NCI-H2107 treated with DMSO at 0.1 percent for 48 hours (cell line): ENCODE data around the gene VAV1.

Experiments
- DNase-seq: peaks from one replicate; lab custom pipeline; 2025; ENCODE audit not compliant: unreplicated experiment; lab: John Stamatoyannopoulos, UW

The VAV1 gene, protein sequence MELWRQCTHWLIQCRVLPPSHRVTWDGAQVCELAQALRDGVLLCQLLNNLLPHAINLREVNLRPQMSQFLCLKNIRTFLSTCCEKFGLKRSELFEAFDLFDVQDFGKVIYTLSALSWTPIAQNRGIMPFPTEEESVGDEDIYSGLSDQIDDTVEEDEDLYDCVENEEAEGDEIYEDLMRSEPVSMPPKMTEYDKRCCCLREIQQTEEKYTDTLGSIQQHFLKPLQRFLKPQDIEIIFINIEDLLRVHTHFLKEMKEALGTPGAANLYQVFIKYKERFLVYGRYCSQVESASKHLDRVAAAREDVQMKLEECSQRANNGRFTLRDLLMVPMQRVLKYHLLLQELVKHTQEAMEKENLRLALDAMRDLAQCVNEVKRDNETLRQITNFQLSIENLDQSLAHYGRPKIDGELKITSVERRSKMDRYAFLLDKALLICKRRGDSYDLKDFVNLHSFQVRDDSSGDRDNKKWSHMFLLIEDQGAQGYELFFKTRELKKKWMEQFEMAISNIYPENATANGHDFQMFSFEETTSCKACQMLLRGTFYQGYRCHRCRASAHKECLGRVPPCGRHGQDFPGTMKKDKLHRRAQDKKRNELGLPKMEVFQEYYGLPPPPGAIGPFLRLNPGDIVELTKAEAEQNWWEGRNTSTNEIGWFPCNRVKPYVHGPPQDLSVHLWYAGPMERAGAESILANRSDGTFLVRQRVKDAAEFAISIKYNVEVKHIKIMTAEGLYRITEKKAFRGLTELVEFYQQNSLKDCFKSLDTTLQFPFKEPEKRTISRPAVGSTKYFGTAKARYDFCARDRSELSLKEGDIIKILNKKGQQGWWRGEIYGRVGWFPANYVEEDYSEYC

GRCh38 chr19:6772028-6772865, at the start of gene VAV1:
VAV1 (plus strand) TSS chr19:6772708; CDS start chr19:6772808, 100 bp downstream.
- no peak for DNase-seq

DNA sequence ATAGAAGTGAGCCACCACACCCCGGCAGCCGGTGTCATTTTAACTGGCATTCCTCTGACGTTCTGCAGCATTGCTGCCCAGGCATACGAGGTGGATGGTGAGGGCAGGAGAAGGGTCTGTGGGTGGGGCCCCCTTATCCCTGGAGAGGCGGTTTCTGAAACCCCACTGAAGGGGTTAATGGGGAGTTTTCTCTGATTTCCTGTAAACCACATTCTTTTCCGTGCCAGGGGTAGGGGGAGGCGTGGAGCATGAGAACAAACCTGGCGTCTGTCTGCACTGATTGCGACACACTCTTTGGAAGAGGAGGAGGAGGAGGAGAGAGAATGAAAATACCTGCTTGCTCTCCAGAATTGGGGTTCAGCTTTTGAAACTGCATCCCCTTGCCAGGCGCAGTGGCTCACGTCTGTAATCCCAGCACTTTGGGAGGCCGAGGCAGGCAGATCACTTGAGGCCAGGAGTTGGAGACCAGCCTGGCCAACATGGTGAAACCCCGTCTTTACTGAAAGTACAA, 49.3 kb upstream of the VAV1 start:
- no peak for DNase-seq

DNA sequence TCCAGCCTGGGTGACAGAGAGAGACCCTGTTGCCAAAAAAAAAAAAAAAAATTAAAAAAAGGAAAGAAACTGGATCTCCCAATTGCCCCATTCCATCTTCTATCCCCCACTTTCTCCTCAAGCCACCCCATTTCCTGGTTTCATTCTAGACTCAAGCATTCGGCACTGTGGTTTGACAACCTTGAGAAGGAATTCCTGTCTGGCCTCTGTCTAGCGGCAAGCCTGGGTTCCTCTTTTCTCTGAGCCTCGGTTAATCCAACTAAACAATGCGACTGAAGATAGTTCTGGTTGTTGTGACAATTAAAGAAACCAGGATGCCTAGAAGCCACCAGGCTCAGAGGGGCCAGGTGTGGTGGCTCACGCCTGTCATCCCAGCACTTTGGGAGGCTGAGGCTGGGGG, 48.8 kb upstream of the VAV1 start:
- DNase-seq, result no peak

DNA sequence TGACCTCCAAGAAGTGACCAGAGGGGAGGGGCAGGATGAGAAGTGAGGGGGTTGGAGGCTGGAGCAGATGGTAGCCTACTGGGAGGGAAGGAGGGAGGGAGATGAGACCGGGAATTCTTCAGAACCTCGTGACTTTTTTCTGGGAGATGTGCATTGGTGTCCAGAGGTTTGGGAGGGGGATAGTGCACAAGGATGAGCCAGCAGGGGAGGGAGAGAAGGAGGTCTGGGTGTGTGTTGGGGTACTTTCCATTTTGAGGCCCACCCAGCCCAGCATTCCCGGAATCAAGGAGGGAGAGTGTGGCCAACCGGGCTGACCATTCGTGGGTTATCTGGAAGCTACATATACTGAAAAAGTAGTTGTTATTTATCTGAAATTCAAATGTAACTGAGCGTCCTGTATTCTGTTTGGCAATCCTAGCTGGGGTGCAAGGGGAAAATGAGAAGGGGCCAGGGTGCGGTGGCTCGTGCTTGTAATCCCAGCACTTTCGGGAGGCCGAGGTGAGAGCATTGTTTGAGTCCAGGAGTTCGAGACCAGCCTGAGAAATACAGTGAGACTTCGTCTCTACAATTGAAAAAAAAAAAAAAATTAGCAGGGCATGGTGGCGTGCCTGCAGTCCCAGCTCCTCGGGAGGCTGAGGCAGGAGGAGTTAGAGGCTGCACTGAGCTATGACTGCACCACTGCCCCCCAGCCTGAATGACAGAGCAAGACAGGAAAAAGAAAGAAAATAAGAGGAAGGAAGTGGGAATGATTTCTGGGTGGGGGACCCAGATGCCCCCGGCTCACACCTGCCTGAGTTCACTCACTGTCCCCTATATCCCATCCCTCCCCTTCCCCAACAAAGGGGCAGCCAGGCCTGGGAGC, 47.6 kb upstream of the VAV1 start:
- DNase-seq, result no peak

- no peak for DNase-seq
These were observed 46.8 kb upstream of the VAV1 start for GRCh38 chr19:6725513-6726231.

DNA sequence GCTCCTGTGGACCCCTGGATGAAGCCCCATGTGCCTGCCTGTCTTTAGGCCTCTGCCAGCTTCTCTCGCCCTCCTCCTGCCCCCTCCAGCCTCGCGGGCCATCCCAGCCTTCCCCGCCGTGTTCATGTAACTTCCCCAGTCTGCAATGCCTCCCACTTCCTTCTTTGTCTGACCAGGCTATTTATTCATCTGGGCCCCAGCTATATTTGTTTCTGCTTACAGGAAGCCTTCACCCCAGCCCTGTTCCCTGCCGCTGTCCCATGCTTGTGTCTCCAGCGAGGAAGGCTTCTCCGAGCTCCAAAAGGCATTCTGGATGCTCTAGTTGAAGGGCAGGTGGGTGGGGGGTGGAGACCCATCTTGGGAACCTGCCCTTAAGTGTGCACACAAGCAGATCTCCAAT, 44.2 kb upstream of the VAV1 start:
- no peak for DNase-seq

DNA sequence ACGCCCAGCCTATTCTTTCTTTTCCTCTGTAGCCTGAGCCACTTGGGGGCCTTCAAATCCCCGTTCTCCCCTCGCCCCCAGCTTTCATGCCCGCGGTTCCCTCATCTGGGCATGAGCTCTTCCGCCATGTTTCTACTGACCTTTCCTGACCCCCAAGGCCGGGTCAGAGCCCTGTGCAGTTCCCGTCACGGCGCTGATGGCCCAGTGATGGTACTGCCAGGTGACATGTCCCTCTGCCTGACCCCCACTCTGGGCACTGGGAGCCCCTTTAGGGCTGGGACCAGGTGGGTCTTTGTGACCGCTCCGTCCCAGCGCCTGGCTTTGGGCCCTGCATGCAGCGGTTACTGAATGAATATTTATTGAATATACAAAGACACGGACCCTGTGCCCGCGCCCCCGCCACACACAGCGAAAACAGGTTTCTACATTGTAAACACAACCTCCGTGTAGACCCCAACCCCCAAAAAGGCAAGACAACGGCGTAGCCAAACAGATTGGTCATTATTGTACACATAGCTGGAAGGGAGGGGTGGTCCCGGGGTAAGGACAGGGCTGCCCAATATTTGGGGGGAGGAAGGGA, 42.8 kb upstream of the VAV1 start:
- no peak for DNase-seq

GRCh38 chr19:6730153-6730804, 42.2 kb upstream of the VAV1 start:
- DNase-seq, result no peak

DNA sequence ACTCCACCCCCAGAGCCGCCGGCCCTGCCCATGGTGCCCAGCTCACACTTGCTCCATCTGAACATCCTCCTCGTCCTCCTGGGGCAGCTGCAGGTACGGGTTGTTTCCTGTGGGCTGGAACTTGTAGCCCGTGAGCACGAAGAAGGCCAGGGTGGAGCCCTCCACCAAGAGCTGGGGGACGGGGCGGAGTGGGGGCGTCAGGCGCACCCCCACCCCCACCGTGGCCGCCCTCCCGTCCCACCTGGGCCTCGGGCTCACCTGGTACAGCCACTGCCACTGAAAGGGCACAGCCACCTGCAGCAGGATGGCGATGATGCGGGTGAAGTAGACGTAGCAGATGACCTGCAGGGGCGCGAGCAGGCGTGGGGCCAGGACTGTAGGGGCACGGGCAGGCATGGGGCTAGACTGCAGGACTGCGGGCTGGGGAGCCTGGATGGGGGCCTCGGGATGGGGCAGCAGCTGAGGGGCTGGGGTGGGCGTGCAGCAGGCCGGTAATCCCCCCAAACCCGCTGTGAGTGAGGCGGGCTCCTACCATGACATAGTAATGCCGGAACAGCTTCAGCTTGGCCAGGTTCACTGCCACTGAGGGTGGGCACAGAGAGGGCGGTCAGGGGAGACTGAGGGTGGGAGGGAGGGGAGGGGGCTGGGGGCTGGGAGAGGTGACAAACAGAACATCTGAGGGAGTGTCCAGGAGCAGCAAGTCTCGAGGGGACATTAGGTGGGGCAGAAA, 41.4 kb upstream of the VAV1 start:
- DNase-seq, result no peak

GRCh38 chr19:6731822-6732221, 40.7 kb upstream of the VAV1 start:
- no peak for DNase-seq

DNA sequence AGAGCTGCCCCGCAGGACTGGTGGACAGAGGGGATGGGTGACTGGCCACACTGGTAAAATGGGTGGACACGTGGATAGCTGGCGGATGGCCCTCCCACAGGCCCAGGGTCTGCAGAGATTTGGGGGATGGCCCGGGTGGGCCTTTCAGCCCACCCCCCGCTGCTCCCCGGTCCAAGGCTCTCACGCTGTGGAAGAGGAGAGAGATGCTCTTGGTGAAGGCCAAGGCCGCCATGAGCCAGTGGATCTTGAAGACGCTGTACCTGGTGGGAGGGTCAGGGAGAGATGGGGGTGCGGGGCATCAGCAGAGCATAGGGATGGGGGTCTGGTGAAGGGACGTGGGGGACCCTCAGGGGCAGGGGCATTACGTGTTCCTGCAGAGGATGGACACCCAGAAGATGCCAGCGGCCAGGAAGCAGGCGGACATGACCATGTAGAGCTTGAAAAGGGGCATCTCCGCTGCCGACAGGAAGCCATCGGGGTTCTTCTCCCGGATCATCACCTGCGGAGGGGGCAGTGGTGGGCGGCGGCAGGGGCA, 39.6 kb upstream of the VAV1 start:
- no peak for DNase-seq

- DNase-seq, result no peak
These were observed 39.0 kb upstream of the VAV1 start for GRCh38 chr19:6733338-6734095.

DNA sequence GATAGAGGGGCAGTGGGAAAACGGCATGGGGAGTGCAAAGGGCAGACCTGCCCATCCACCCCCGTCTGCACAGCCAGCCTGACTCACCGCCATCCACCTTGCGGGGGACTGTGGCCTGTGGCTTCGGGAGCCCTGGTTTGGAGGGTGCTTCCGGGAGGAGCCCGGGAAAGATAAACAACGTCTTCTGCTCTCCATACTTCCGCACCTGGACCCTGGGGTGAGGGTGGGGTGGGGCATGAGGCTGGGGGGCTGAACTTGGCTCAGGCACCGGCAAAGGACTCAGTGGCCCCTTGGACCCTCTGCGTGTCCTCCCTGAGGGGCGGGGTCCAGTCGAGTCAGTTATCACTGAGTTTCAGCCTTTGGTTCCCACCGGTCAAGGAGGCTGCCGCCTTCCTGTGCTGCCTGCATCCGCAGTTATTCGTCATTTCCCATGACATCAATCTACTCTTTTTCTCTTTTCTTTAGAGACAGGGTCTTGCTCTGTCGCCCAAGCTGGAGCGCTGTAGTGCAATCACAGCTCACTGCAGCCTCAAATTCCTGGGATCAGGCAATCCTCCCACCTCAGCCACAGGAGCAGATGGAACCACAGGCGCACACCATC, 38.3 kb upstream of the VAV1 start:
- DNase-seq, result no peak

DNA sequence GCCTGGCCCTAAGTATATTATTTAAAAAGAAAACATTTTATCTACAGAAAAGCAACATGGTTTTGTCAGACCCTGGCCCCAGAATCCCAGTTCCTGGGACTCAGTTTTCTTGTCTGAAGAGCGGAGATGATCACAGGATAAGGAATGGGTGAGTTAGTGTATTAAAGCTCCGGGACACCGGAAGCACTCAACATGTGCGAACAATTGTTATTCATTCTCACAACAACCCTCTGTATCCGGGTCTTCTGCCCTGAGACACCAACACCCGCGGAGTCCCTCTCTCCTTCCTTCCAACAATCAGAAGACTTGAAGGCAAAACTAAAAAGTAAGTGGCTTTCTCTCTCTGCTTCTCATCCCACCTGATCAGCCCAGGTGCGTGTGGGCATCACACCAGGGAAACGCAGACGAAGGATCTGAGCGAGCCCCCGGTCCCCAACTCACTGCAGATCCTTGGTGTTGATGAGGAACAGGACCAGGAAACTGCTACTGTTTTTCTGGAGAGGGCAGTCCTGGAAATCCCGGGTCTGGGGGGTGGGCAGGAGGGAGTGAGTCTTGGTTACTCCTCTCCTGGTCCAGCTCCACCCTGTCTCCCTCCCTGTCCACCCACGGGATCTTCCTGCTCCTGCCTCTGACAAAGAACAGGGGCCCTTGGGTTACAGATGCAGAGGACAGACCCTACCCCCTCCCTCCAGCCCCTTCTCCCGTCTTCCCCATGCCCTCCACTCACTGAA, 37.2 kb upstream of the VAV1 start:
- no peak for DNase-seq

DNA sequence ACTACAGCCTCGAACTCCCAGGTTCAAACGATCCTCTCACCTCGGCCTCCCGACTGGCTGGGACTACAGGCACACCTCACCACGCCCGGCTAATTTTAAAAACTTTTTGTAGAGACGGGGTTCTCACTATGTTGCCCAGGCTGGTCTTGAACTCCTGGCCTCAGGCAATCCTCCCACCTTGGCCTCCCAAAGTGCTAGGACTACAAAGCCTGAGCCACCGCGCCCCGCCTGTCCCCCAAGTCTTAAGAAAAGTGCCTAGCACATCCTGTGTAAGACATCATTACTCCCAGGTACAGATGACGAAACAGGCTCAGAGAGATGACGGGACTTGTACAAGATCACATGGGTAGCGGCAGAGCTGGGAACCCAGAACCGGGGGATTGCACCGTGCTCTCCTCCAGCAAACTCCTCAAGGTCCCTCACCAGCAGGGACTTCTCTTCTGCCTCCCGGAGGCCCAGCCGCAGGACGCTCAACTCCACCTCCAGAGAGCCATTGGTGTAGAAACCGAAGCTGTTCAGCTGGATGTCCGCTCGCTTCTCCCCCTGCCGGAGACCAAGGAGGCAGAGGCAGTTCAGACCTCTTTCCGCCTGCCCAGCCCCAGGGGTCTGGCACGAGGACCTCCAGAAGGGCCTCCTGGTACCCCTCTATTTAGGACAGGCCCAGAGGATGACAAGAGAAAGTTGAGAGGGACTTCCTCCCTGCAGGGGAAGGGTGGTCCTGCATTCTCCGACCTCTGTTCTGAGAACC, 36.2 kb upstream of the VAV1 start:
- no peak for DNase-seq
